ENCODE results near the gene BTBD16. TPM values are rescaled to one million over a fixed set of nuclear protein-coding genes. Genes with fewer than 3 reads are reported as not detected.

The BTBD16 gene
- total and polyA plus RNA-seq, 4 donors: 0.42 to 2.8 (median 1.8) TPM

DNA sequence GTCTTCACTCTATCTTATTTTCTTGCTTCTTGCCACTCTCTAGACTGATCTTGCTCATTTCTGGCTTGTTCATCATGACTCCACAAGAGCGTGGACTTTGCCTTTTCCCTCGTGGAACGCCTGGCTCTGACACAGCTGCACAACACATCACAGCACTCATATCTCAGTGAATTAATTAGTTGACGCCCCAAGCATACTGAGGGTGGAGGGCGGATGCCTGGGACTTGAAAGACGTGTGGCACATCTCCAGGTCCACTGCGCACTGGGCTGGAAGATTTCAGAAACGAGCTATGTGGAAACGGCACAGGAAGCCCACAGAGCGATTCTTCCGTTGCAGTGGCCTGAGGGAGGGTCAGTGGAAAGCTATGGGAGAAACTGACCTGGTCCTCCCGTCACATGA is 79.8 kb downstream of the BTBD16 start:
- DNase-seq (ENCODE audit: low spot score): no peak
- 77% methylated on average over 12 of the region's 12 CpGs for WGBS

DNA sequence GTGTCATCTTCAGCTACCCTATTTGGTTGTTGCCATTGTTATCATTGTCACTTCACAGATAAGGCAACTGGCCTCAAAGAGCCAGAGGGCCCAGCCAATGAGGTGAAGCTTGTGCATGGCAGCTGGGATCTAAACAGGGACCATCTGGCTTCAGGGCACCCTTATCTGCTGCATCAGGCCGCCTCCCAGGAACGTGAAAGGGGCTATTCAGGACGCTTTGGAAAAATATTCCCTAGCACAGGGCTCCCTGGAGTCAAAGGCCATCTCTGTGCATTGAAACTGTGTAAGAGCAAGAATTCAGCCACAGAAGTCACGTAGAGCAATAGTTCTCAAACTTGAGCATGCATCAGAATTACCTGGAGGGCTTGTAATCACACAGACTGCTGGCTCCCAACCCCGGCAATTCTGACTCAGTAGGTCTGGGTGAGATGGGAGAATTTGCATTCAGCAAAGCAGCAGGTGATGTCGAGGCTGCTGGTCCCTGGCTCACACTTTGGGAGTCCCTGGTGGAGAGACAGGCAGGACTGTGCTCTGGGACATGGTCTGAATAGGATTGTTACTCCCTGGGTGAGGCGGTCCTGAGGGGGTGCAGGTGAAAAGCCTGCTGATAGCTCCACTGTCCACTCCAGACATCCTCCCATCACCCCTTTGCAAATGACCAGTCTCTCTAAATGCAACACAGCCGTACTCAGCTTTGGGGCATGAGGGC is 81.9 kb downstream of the BTBD16 start:
- no peak for DNase-seq (ENCODE audit: low spot score)
- H3K4me3 ChIP-seq (ENCODE audit: low read depth in 1 of 3, low read length in 3 of 3): no peak overlapping the region
- no peak overlapping the region for H3K27ac ChIP-seq (ENCODE audit: low read depth in 1 of 2, low read length in 2 of 2)
- H3K9ac ChIP-seq (ENCODE audit: low read depth in 1 of 2, low read length in 2 of 2): no peak overlapping the region
- H3K9me3 ChIP-seq (ENCODE audit: control insufficient read depth in 4 of 4, low read length in 3 of 4): no peaks in the 10 kb centered on the region
- no peaks in the 10 kb centered on the region for H3K36me3 ChIP-seq (ENCODE audit: control insufficient read depth in 4 of 4, insufficient read depth in 3 of 4, low read depth in 1 of 4, low read length in 3 of 4)
- H3K27me3 ChIP-seq (ENCODE audit: control insufficient read depth in 4 of 4, insufficient read depth in 4 of 4, low read length in 3 of 4): no peaks in the 10 kb centered on the region
- WGBS: 78% methylated on average over 8 of the region's 8 CpGs
- H3K4me1 ChIP-seq (ENCODE audit: control insufficient read depth in 4 of 4, insufficient read depth in 4 of 4, low read length in 3 of 4): peaks cover 0 to 2% (median 0%) of the 10 kb centered on the region in 4 donors
- TF ChIP-seq YY1 (IDR thresholded peaks at IDR 0.05) (no peak), TAF1 (conservative IDR thresholded peaks at IDR 0.05) (no peak), FOXA2 (IDR thresholded peaks at IDR 0.05) (no peak), NR2F2 (IDR thresholded peaks at IDR 0.05) (no peak)
- TF ChIP-seq, protein P1, sequence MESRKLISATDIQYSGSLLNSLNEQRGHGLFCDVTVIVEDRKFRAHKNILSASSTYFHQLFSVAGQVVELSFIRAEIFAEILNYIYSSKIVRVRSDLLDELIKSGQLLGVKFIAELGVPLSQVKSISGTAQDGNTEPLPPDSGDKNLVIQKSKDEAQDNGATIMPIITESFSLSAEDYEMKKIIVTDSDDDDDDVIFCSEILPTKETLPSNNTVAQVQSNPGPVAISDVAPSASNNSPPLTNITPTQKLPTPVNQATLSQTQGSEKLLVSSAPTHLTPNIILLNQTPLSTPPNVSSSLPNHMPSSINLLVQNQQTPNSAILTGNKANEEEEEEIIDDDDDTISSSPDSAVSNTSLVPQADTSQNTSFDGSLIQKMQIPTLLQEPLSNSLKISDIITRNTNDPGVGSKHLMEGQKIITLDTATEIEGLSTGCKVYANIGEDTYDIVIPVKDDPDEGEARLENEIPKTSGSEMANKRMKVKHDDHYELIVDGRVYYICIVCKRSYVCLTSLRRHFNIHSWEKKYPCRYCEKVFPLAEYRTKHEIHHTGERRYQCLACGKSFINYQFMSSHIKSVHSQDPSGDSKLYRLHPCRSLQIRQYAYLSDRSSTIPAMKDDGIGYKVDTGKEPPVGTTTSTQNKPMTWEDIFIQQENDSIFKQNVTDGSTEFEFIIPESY (IDR thresholded peaks at IDR 0.05): no peak

More for the DNA sequence above, 79.8 kb downstream of the BTBD16 start:
- no peak overlapping the region for H3K4me3 ChIP-seq (ENCODE audit: low read depth in 1 of 3, low read length in 3 of 3)
- H3K27ac ChIP-seq (ENCODE audit: low read depth in 1 of 2, low read length in 2 of 2): no peak overlapping the region
- no peaks in the 10 kb centered on the region for H3K36me3 ChIP-seq (ENCODE audit: control insufficient read depth in 4 of 4, insufficient read depth in 3 of 4, low read depth in 1 of 4, low read length in 3 of 4)
- no peak overlapping the region for H3K9ac ChIP-seq (ENCODE audit: low read depth in 1 of 2, low read length in 2 of 2)
- H3K4me1 ChIP-seq (ENCODE audit: control insufficient read depth in 4 of 4, insufficient read depth in 4 of 4, low read length in 3 of 4): peaks cover 0 to 2% (median 0%) of the 10 kb centered on the region in 4 donors
- TF ChIP-seq HNF4A (conservative IDR thresholded peaks at IDR 0.05) (peak; percentile 42 to 56), RXRA (IDR thresholded peaks at IDR 0.05) (no peak)
- no peaks in the 10 kb centered on the region for H3K27me3 ChIP-seq (ENCODE audit: control insufficient read depth in 4 of 4, insufficient read depth in 4 of 4, low read length in 3 of 4)
- H3K9me3 ChIP-seq (ENCODE audit: control insufficient read depth in 4 of 4, low read length in 3 of 4): no peaks in the 10 kb centered on the region

DNA sequence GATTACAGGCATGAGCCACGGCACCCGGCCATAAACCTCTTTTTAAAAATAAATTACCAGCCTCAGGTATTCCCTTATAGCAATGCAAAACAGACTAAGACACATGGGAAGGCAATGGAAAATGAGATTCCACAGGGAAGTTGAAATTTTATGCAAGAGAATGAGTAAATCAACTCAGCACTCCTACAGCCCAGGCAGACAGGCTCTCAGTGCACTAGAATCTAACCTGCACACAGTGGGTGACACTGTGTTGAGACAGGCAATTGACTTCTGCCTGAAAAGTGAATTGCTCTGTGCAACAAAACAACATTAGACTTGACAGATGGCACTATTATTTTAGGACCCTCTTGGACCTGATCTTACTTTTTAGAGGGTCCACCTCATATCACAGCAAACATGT is 83.3 kb downstream of the BTBD16 start:
- 89% methylated on average over 2 of the region's 2 CpGs for WGBS
- Histone ChIP-seq H3K36me3 (ENCODE audit: control insufficient read depth in 4 of 4, insufficient read depth in 3 of 4, low read depth in 1 of 4, low read length in 3 of 4) (no peaks in the 10 kb centered on the region), H3K27ac (ENCODE audit: low read depth in 1 of 2, low read length in 2 of 2) (no peak overlapping the region), H3K9me3 (ENCODE audit: control insufficient read depth in 4 of 4, low read length in 3 of 4) (no peaks in the 10 kb centered on the region), H3K4me1 (ENCODE audit: control insufficient read depth in 4 of 4, insufficient read depth in 4 of 4, low read length in 3 of 4) (no peaks in the 10 kb centered on the region), H3K9ac (ENCODE audit: low read depth in 1 of 2, low read length in 2 of 2) (no peak overlapping the region), H3K4me3 (ENCODE audit: low read depth in 1 of 3, low read length in 3 of 3) (no peak overlapping the region), H3K27me3 (ENCODE audit: control insufficient read depth in 4 of 4, insufficient read depth in 4 of 4, low read length in 3 of 4) (no peaks in the 10 kb centered on the region)
- TF ChIP-seq EGR1 (IDR thresholded peaks at IDR 0.05; ENCODE audit: low read depth in 2 of 2) (no peak), GABPA (IDR thresholded peaks at IDR 0.05 in 1 of 2, conservative IDR thresholded peaks at IDR 0.05 in 1 of 2) (no peak), HNF4A (conservative IDR thresholded peaks at IDR 0.05) (no peak), SP1 (IDR thresholded peaks at IDR 0.05) (no peak), TAF1 (conservative IDR thresholded peaks at IDR 0.05) (no peak), FOXA1 (IDR thresholded peaks at IDR 0.05) (no peak), HNF4G (IDR thresholded peaks at IDR 0.05) (no peak), RAD21 (IDR thresholded peaks at IDR 0.05) (no peak), YY1 (IDR thresholded peaks at IDR 0.05) (no peak), RXRA (IDR thresholded peaks at IDR 0.05) (no peak), JUND (IDR thresholded peaks at IDR 0.05) (no peak), FOXA2 (IDR thresholded peaks at IDR 0.05) (no peak), NR2F2 (IDR thresholded peaks at IDR 0.05) (no peak)
- TF ChIP-seq, protein P2, sequence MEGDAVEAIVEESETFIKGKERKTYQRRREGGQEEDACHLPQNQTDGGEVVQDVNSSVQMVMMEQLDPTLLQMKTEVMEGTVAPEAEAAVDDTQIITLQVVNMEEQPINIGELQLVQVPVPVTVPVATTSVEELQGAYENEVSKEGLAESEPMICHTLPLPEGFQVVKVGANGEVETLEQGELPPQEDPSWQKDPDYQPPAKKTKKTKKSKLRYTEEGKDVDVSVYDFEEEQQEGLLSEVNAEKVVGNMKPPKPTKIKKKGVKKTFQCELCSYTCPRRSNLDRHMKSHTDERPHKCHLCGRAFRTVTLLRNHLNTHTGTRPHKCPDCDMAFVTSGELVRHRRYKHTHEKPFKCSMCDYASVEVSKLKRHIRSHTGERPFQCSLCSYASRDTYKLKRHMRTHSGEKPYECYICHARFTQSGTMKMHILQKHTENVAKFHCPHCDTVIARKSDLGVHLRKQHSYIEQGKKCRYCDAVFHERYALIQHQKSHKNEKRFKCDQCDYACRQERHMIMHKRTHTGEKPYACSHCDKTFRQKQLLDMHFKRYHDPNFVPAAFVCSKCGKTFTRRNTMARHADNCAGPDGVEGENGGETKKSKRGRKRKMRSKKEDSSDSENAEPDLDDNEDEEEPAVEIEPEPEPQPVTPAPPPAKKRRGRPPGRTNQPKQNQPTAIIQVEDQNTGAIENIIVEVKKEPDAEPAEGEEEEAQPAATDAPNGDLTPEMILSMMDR (IDR thresholded peaks at IDR 0.05; ENCODE audit: low read depth, low read length, missing input control): no peak
- TF ChIP-seq, protein P3, sequence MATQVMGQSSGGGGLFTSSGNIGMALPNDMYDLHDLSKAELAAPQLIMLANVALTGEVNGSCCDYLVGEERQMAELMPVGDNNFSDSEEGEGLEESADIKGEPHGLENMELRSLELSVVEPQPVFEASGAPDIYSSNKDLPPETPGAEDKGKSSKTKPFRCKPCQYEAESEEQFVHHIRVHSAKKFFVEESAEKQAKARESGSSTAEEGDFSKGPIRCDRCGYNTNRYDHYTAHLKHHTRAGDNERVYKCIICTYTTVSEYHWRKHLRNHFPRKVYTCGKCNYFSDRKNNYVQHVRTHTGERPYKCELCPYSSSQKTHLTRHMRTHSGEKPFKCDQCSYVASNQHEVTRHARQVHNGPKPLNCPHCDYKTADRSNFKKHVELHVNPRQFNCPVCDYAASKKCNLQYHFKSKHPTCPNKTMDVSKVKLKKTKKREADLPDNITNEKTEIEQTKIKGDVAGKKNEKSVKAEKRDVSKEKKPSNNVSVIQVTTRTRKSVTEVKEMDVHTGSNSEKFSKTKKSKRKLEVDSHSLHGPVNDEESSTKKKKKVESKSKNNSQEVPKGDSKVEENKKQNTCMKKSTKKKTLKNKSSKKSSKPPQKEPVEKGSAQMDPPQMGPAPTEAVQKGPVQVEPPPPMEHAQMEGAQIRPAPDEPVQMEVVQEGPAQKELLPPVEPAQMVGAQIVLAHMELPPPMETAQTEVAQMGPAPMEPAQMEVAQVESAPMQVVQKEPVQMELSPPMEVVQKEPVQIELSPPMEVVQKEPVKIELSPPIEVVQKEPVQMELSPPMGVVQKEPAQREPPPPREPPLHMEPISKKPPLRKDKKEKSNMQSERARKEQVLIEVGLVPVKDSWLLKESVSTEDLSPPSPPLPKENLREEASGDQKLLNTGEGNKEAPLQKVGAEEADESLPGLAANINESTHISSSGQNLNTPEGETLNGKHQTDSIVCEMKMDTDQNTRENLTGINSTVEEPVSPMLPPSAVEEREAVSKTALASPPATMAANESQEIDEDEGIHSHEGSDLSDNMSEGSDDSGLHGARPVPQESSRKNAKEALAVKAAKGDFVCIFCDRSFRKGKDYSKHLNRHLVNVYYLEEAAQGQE (IDR thresholded peaks at IDR 0.05): no peak
- TF ChIP-seq, protein P4, sequence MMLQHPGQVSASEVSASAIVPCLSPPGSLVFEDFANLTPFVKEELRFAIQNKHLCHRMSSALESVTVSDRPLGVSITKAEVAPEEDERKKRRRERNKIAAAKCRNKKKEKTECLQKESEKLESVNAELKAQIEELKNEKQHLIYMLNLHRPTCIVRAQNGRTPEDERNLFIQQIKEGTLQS (IDR thresholded peaks at IDR 0.05): no peak
- TF ChIP-seq, protein P1 (IDR thresholded peaks at IDR 0.05): no peak
- TF ChIP-seq, protein P5, sequence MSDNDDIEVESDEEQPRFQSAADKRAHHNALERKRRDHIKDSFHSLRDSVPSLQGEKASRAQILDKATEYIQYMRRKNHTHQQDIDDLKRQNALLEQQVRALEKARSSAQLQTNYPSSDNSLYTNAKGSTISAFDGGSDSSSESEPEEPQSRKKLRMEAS (IDR thresholded peaks at IDR 0.05): no peak
- no peak for DNase-seq (ENCODE audit: low spot score)
